ENCODE measurements around the gene CXCR3.

GRCh38 chrX:71599965-71600364, 18.3 kb downstream of the CXCR3 start:
- no peak for TF ChIP-seq CTCF (IDR thresholded peaks at IDR 0.05; ENCODE audit: insufficient read depth, low read length)
- TF ChIP-seq POLR2AphosphoS5 (IDR thresholded peaks at IDR 0.05; ENCODE audit: low read depth): no peak
- no peak for TF ChIP-seq SPI1 (IDR thresholded peaks at IDR 0.05; ENCODE audit: borderline replicate concordance, low read depth)
- TF ChIP-seq REST (IDR thresholded peaks at IDR 0.05; ENCODE audit: insufficient replicate concordance, low read depth): no peak

All from HL-60 (cell line).